Measurements from ENCODE around the gene EYA2.
"Not testable (repeated sequence)": the region's sequence is repeated elsewhere in the genome, so short reads cannot be mapped to it uniquely, and the experiment has no call there.

The EYA2 gene

GRCh38 chr20:47198996-47199552 lies 304.4 kb downstream of the EYA2 start:
- H3K4me1 ChIP-seq (ENCODE audit: control insufficient read depth, insufficient read depth, low read length) = no peaks in the 10 kb centered on the region
- no peaks in the 10 kb centered on the region for H3K27me3 ChIP-seq (ENCODE audit: control insufficient read depth, insufficient read depth, low read length)
- H3K9me3 ChIP-seq (replicated peaks; ENCODE audit: low read length) = no peaks in the 10 kb centered on the region
- H3K4me2 ChIP-seq (ENCODE audit: low read length) = no peak overlapping the region
- no peaks in the 10 kb centered on the region for H3K36me3 ChIP-seq (ENCODE audit: insufficient read depth, low read length)
- H3K4me3 ChIP-seq (ENCODE audit: low read length) = no peak overlapping the region
- H3K9ac ChIP-seq (ENCODE audit: low read depth, low read length) = no peak overlapping the region

GRCh38 chr20:47201074-47201730 lies 306.6 kb downstream of the EYA2 start:
- H3K9ac ChIP-seq (ENCODE audit: low read depth, low read length) = no peak overlapping the region
- no peak overlapping the region for H3K4me2 ChIP-seq (ENCODE audit: low read length)
- peaks cover 7% of the 10 kb centered on the region for H3K4me1 ChIP-seq (ENCODE audit: control insufficient read depth, insufficient read depth, low read length)
- no peaks in the 10 kb centered on the region for H3K9me3 ChIP-seq (replicated peaks; ENCODE audit: low read length)
- no peak overlapping the region for H3K4me3 ChIP-seq (ENCODE audit: low read length)
- H3K36me3 ChIP-seq (ENCODE audit: insufficient read depth, low read length) = no peaks in the 10 kb centered on the region
- H3K27me3 ChIP-seq (ENCODE audit: control insufficient read depth, insufficient read depth, low read length) = no peaks in the 10 kb centered on the region

- Histone ChIP-seq H3K4me1 (ENCODE audit: control insufficient read depth, insufficient read depth, low read length) (peaks cover 7% of the 10 kb centered on the region), H3K4me3 (ENCODE audit: low read length) (no peak overlapping the region), H3K36me3 (ENCODE audit: insufficient read depth, low read length) (no peaks in the 10 kb centered on the region)
Measured at GRCh38 chr20:47202733-47203667, 308.4 kb downstream of the EYA2 start.

DNA sequence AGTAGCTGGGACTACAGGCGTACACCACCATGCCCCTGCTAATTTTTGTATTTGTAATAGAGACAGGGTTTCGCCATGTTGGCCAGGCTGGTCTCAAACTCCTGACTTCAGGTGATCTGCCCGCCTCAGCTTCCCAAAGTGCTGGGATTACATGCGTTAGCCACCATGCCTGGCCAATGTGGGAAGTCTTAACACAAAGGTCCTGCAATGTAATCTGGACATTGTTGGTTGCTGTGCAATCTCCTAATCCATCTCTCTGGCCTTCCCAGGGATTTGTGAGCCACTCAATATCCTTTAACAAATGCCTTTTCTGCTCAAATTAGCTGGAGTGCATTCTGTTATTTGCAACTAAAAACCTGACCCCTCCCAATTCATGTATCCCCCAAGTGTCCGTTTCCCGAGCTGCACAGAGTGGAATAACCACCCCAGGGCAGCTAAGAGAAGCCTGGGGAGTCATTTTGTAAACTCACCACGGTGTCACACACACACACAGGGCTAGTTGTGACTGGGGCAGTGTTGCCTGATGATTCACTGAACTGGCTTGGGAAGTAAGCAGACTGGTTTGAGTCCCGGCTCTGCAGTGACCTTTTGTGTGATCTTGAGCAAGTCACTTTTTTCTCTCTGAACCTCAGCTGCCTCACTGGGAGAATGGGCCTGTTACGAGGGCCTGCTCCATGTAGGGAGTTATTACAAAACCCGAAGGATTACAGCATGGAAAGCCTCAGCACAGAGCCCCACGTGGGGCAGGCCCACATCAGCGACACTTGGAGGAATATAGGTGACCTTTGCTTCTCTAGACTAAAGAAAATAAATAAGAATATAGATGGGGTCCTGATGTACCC lies 309.6 kb downstream of the EYA2 start:
- H3K27me3 ChIP-seq (ENCODE audit: control insufficient read depth, insufficient read depth, low read length) = no peaks in the 10 kb centered on the region
- H3K4me1 ChIP-seq (ENCODE audit: control insufficient read depth, insufficient read depth, low read length) = peaks cover 7% of the 10 kb centered on the region
- no peak overlapping the region for H3K9ac ChIP-seq (ENCODE audit: low read depth, low read length)
- peaks cover 10% of the 10 kb centered on the region for H3K36me3 ChIP-seq (ENCODE audit: insufficient read depth, low read length)
- no peaks in the 10 kb centered on the region for H3K9me3 ChIP-seq (replicated peaks; ENCODE audit: low read length)
- H3K4me2 ChIP-seq (ENCODE audit: low read length) = no peak overlapping the region
- no peak overlapping the region for H3K4me3 ChIP-seq (ENCODE audit: low read length)

More at GRCh38 chr20:47202733-47203667, 308.4 kb downstream of the EYA2 start:
- H3K9ac ChIP-seq (ENCODE audit: low read depth, low read length) = no peak overlapping the region
- no peaks in the 10 kb centered on the region for H3K27me3 ChIP-seq (ENCODE audit: control insufficient read depth, insufficient read depth, low read length)
- no peak overlapping the region for H3K4me2 ChIP-seq (ENCODE audit: low read length)
- H3K9me3 ChIP-seq (replicated peaks; ENCODE audit: low read length) = no peaks in the 10 kb centered on the region

- peaks cover 16% of the 10 kb centered on the region for H3K36me3 ChIP-seq (ENCODE audit: insufficient read depth, low read length)
Measured at GRCh38 chr20:47204850-47205122, 310.1 kb downstream of the EYA2 start.

DNA sequence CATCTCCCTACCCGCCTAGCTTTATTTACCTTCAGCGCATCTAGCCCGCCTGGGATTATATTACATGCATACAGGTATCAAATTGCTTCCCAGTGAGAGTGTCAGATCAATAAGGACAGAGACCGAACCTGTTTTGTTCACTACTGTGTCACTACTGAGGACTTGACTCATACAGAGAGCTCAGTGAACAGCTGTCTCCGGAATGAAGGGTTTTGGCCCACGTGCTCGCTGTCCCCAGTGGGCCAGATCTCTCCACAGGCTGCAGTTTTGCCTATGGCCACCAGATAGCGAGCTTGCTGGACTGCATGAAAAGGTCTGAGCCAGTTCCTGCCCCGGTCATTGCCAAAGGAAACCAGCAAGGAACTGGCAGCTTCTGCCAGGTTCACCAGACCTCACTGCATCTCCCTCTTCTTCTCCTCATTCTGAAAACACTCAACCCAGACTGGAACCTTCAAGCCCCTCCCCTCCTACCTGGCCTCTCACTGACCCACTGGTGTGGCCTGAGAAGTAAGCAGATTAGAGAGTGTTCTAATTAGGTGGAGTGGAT lies 311.0 kb downstream of the EYA2 start:
- H3K9me3 ChIP-seq (replicated peaks; ENCODE audit: low read length) = no peaks in the 10 kb centered on the region
- no peaks in the 10 kb centered on the region for H3K27me3 ChIP-seq (ENCODE audit: control insufficient read depth, insufficient read depth, low read length)
- H3K4me1 ChIP-seq (ENCODE audit: control insufficient read depth, insufficient read depth, low read length) = peaks cover 7% of the 10 kb centered on the region
- H3K9ac ChIP-seq (ENCODE audit: low read depth, low read length) = no peak overlapping the region
- peaks cover 24% of the 10 kb centered on the region for H3K36me3 ChIP-seq (ENCODE audit: insufficient read depth, low read length)
- H3K4me3 ChIP-seq (ENCODE audit: low read length) = no peak overlapping the region
- no peak overlapping the region for H3K4me2 ChIP-seq (ENCODE audit: low read length)

More at GRCh38 chr20:47204850-47205122, 310.1 kb downstream of the EYA2 start:
- not testable (repeated sequence) for H3K4me1 ChIP-seq (ENCODE audit: control insufficient read depth, insufficient read depth, low read length); H3K9ac ChIP-seq (ENCODE audit: low read depth, low read length); H3K27me3 ChIP-seq (ENCODE audit: control insufficient read depth, insufficient read depth, low read length); H3K4me3 ChIP-seq (ENCODE audit: low read length); H3K4me2 ChIP-seq (ENCODE audit: low read length); H3K9me3 ChIP-seq (replicated peaks; ENCODE audit: low read length)

- not testable (repeated sequence) for H3K9ac ChIP-seq (ENCODE audit: low read depth, low read length); H3K4me3 ChIP-seq (ENCODE audit: low read length); H3K27me3 ChIP-seq (ENCODE audit: control insufficient read depth, insufficient read depth, low read length); H3K4me1 ChIP-seq (ENCODE audit: control insufficient read depth, insufficient read depth, low read length); H3K4me2 ChIP-seq (ENCODE audit: low read length); H3K9me3 ChIP-seq (replicated peaks; ENCODE audit: low read length)
- H3K36me3 ChIP-seq (ENCODE audit: insufficient read depth, low read length) = peaks cover 33% of the 10 kb centered on the region
Measured at GRCh38 chr20:47206552-47206951, 311.9 kb downstream of the EYA2 start.

GRCh38 chr20:47206962-47207641 lies 312.5 kb downstream of the EYA2 start:
- H3K4me2 ChIP-seq (ENCODE audit: low read length) = no peak overlapping the region
- H3K27me3 ChIP-seq (ENCODE audit: control insufficient read depth, insufficient read depth, low read length) = no peaks in the 10 kb centered on the region
- H3K4me1 ChIP-seq (ENCODE audit: control insufficient read depth, insufficient read depth, low read length) = peaks cover 7% of the 10 kb centered on the region
- no peak overlapping the region for H3K4me3 ChIP-seq (ENCODE audit: low read length)
- no peak overlapping the region for H3K9ac ChIP-seq (ENCODE audit: low read depth, low read length)
- peaks cover 38% of the 10 kb centered on the region for H3K36me3 ChIP-seq (ENCODE audit: insufficient read depth, low read length)
- no peaks in the 10 kb centered on the region for H3K9me3 ChIP-seq (replicated peaks; ENCODE audit: low read length)

GRCh38 chr20:47208534-47209174 lies 314.0 kb downstream of the EYA2 start:
- Histone ChIP-seq H3K4me1 (ENCODE audit: control insufficient read depth, insufficient read depth, low read length) (peaks cover 7% of the 10 kb centered on the region), H3K27me3 (ENCODE audit: control insufficient read depth, insufficient read depth, low read length) (no peaks in the 10 kb centered on the region), H3K4me2 (ENCODE audit: low read length) (no peak overlapping the region), H3K9ac (ENCODE audit: low read depth, low read length) (no peak overlapping the region), H3K9me3 (replicated peaks; ENCODE audit: low read length) (no peaks in the 10 kb centered on the region), H3K4me3 (ENCODE audit: low read length) (no peak overlapping the region), H3K36me3 (ENCODE audit: insufficient read depth, low read length) (peaks cover 54% of the 10 kb centered on the region)

DNA sequence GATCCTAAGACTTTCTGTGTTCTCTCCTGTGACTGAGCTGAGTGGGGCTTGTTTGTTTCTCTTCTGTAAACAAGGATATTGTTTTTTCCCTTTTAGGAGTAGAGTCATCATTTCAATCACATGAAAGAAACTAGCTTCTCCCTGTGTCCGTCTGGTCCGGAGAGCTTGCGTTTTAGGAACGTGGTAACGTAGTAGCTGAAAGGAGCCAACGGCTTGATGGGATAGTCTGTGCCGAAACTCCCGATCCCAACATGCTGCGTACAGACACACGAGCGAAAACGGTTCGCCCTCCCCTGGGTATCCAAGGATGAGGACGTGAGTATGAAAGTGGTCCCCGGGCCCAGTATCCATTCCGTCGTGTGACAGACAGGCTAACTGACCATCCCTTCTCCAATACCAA lies 315.3 kb downstream of the EYA2 start:
- Histone ChIP-seq H3K9me3 (replicated peaks; ENCODE audit: low read length) (no peaks in the 10 kb centered on the region), H3K27me3 (ENCODE audit: control insufficient read depth, insufficient read depth, low read length) (no peaks in the 10 kb centered on the region), H3K9ac (ENCODE audit: low read depth, low read length) (no peak overlapping the region), H3K4me1 (ENCODE audit: control insufficient read depth, insufficient read depth, low read length) (peaks cover 7% of the 10 kb centered on the region), H3K4me2 (ENCODE audit: low read length) (no peak overlapping the region), H3K36me3 (ENCODE audit: insufficient read depth, low read length) (peaks cover 66% of the 10 kb centered on the region), H3K4me3 (ENCODE audit: low read length) (no peak overlapping the region)
